ENCODE results near the gene TRIM39. TPM values are rescaled to one million over a fixed set of nuclear protein-coding genes. Genes with fewer than 3 reads are reported as not detected.

TRIM39 gene
- total and polyA plus RNA-seq, 9 of the 15 experiments (the other 6 are each of a cell fraction or from before 2014, with no cell fraction given): 5.6 to 17.7 (median 12.8) TPM

- Histone ChIP-seq H3K27ac (ENCODE audit: extremely low read depth, low read depth, low read length) (no peak overlapping the region), H2AFZ (ENCODE audit: low read depth, low read length) (no peak overlapping the region), H3K79me2 (ENCODE audit: control insufficient read depth, insufficient read depth, low read length) (peaks cover 100% of the 10 kb centered on the region), H3K9me1 (ENCODE audit: control insufficient read depth, insufficient read depth, low read length) (no peaks in the 10 kb centered on the region), H3K4me3 (no peak overlapping the region), H3K4me1 (replicated peaks in 1 of 2; ENCODE audit: control insufficient read depth in 2 of 2, insufficient read depth in 2 of 2, low read length in 2 of 2) (peaks cover 7 to 13% of the 10 kb centered on the region in 2 experiments; a peak in 4 of 5 replicates), H3K9me3 (replicated peaks; ENCODE audit: control insufficient read depth, insufficient read depth, low read depth, low read length) (no peaks in the 10 kb centered on the region), H3K4me2 (ENCODE audit: insufficient read depth, low read length) (no peak overlapping the region), H3K9ac (ENCODE audit: insufficient read depth in 1 of 2, low read depth in 2 of 2, low read length in 2 of 2) (no peak overlapping the region), H3K27me3 (ENCODE audit: control insufficient read depth in 2 of 2, insufficient read depth in 2 of 2, low read length in 2 of 2) (no peaks in the 10 kb centered on the region), H3K36me3 (ENCODE audit: control insufficient read depth, insufficient read depth, low read length) (peaks cover 87% of the 10 kb centered on the region), H4K20me1 (replicated peaks; ENCODE audit: control insufficient read depth, insufficient read depth, low read length) (peaks cover 5% of the 10 kb centered on the region; the same call in 1 of the 2 replicates)
- ChIA-PET CTCF (ENCODE audit: low intra/inter-chr PET ratio) (no interaction called here), POLR2A (interaction anchor here (1.2 to 2.5 kb wide), 2 partner anchors 8 to 21 kb away, joined by 3 to 18 read pairs; partner anchors contain the start of gene TRIM39)
- in situ Hi-C loops (cut with MboI) (no loop called here), intact Hi-C loops (cut with micrococcal nuclease) (loop anchor here (5.0 kb wide), 1 partner anchor 911 kb away; no protein-coding TSS in a partner anchor)
- WGBS (ENCODE audit: insufficient coverage, low coverage, missing lambda C conversion rate): 84% methylated on average over 6 of the region's 6 CpGs
- no TSS peak for BruUV-seq (replicated peaks)
- no peak for FAIRE-seq
- no peak for DNase-seq (ENCODE audit: extremely low read depth in 1 of 4, low spot score in 3 of 4)
- peak; percentile 24; the same call in 1 of the 2 replicates for TF ChIP-seq MAFF (IDR thresholded peaks at IDR 0.05; ENCODE audit: low read length)
- TF ChIP-seq ZNF24 (IDR thresholded peaks at IDR 0.05): no peak
- TF ChIP-seq C11orf30 (IDR thresholded peaks at IDR 0.05; ENCODE audit: low read depth): peak; percentile 52
- TF ChIP-seq SNRNP70 (optimal IDR thresholded peaks at IDR 0.05; ENCODE audit: low read depth, low read length): no peak
- no peak for TF ChIP-seq RFX5 (IDR thresholded peaks at IDR 0.05; ENCODE audit: low read depth, low read length)
- peak; percentile 69 for TF ChIP-seq ZNF316 (IDR thresholded peaks at IDR 0.05)
- ATAC-seq: no peak
These were observed 8.7 kb upstream of the TRIM39 start for GRCh38 chr6:30317913-30318589.
